Pancreas (tissue), 10 donors: ENCODE results near the gene CASTOR1. TPM values are rescaled to one million over a fixed set of nuclear protein-coding genes. Genes with fewer than 3 reads are reported as not detected.

Experiments
- ATAC-seq, 4 donors: fragments of 200-7000 bp; cut with Tn5 transposase; one replicate each; pipeline versions ENCODE4 v1.8.0 to v1.9.1; 2020; ENCODE audit warnings: mild to moderate bottlenecking in 4 of 4, moderate library complexity in 4 of 4
- DNase-seq, 6 donors: peaks; one replicate each; pipeline ENCODE4 v3.0.0-alpha.2; 2020
- FAIRE-seq: peaks from 2 replicates; lab custom pipeline; 2012; peaks lifted over from hg19 to GRCh38; lab: Jason Lieb, UNC
- H3K27ac ChIP-seq, 4 donors: fragments of 200-600 bp; sonication (generic); 1 replicate in 3 of 4; 2 replicates in 1 of 4; pipeline versions ENCODE4 v1.5.0 to v1.8.0; 2020
- H3K27me3 ChIP-seq, 4 donors: fragments of 200-600 bp; one replicate each; pipeline ENCODE4 v1.8.0; 2021
- H3K36me3 ChIP-seq, 3 donors: fragments of 200-600 bp; sonication (generic) in 1 of 3; one replicate each; pipeline versions ENCODE4 v1.5.0 to v1.8.0; 2020 to 2021
- H3K4me1 ChIP-seq, 3 donors: fragments of 200-600 bp; one replicate each; pipeline ENCODE4 v1.8.0; 2021
- H3K4me3 ChIP-seq, 4 donors: fragments of 200-600 bp; sonication (generic) in 2 of 4; one replicate each; pipeline versions ENCODE4 v1.5.0 to v1.8.0; 2020 to 2021
- H3K9me3 ChIP-seq, 4 donors: fragments of 200-600 bp; one replicate each; pipeline ENCODE4 v1.8.0; 2021
- CTCF ChIP-seq, 4 donors: fragments of 200-600 bp; sonication (generic) in 3 of 4; IDR thresholded peaks; one replicate each; pipeline versions ENCODE4 v1.5.0 to v1.8.0; 2021; ENCODE audit warnings: antibody characterized with exemption in 4 of 4
- WGBS, 2 donors: extraction: QIAGEN DNeasy Blood & Tissue Kit; methylation state at CpG; one replicate each; pipeline ENCODE4 v1.1.7; 2013; 5-methylcytosine and 5-hydroxymethylcytosine counted together
- intact Hi-C, 3 donors: fragments of 100-400 bp; cut with DNase I; formaldehyde crosslinking; loops; one replicate each; pipeline versions ENCODE4 v1.11.1 to v1.14.2; 2022
- polyA plus RNA-seq, 2 donors: library from polyadenylated mRNA; stranded (reverse); fragments of 200-250 nt; gene quantifications; one replicate each; pipeline ENCODE4 v1.2.3, GENCODE V29; 2013
- total RNA-seq, 6 donors: library from RNA; stranded (reverse); fragmentation: NEBNext Ultra II Directional in 4 of 6; extraction: Animal tissue kit (Norgen Biotek cat#: 25700) in 4 of 6; gene quantifications; one replicate each; pipeline versions ENCODE4 v1.2.1 to v1.2.4, GENCODE V29; 2021 to 2023
- donor health status: healthy with polysubstance abuse.
- donor health status: DM: no; HTN: no; CAD: no; lungs with moderate emphysema.
- donor health status: DM: no; HTN: no; CAD: no.
- donor health status: control.
- donor health status: control.
- donor health status: Bipolar disorder and iron deficiency.
- donor health status: DM: yes; HTN: yes; CAD: no.
- donor health status: DM: no; HTN: no; CAD: no.
- donor health status: DM: no; HTN: no; CAD: no.
- donor health status: DM: yes; HTN: yes; CAD: no.

The CASTOR1 gene
- total and polyA plus RNA-seq, 8 donors: 1.8 to 8.3 (median 4.2) TPM

- DNase-seq (peak in 2 of 6 donors; percentile 35 to 75), FAIRE-seq (no peak), ATAC-seq (peak in 3 of 4 donors; percentile 27 to 59 (median 59))
- intact Hi-C loops: no loop called here
- no peaks in the 10 kb centered on the region for H3K9me3 ChIP-seq
- H3K4me1 ChIP-seq: no peaks in the 10 kb centered on the region
- no peaks in the 10 kb centered on the region for H3K27me3 ChIP-seq
- H3K27ac ChIP-seq: peak overlapping the region in 1 of 4 donors; percentile 46
- WGBS, 2 donors: 77 to 83% methylated on average over 16 of the region's 16 CpGs
- H3K36me3 ChIP-seq: no peaks in the 10 kb centered on the region
- no peak for TF ChIP-seq CTCF (IDR thresholded peaks at IDR 0.05)
- H3K4me3 ChIP-seq: no peak overlapping the region
These were observed 18.5 kb downstream of the CASTOR1 start for GRCh38 chr22:30270832-30271231.

GRCh38 chr22:30268331-30268730, 21.0 kb downstream of the CASTOR1 start:
- Histone ChIP-seq H3K27ac (no peak overlapping the region), H3K27me3 (no peaks in the 10 kb centered on the region), H3K9me3 (no peaks in the 10 kb centered on the region), H3K4me1 (no peaks in the 10 kb centered on the region), H3K4me3 (no peak overlapping the region), H3K36me3 (no peaks in the 10 kb centered on the region)
- 83 to 84% methylated on average over 7 to 8 of the region's 8 CpGs for WGBS, 2 donors
- intact Hi-C loops: no loop called here
- DNase-seq: peak in 1 of 6 donors; percentile 33
- FAIRE-seq: no peak
- TF ChIP-seq CTCF (IDR thresholded peaks at IDR 0.05): no peak
- no peak for ATAC-seq

GRCh38 chr22:30267382-30268302, 21.7 kb downstream of the CASTOR1 start:
- no peaks in the 10 kb centered on the region for H3K9me3 ChIP-seq
- no peaks in the 10 kb centered on the region for H3K4me1 ChIP-seq
- DNase-seq (peak in 1 of 6 donors; percentile 59), ATAC-seq (no peak), FAIRE-seq (no peak)
- intact Hi-C loops: no loop called here
- 79 to 88% methylated on average over 14 of the region's 14 CpGs for WGBS, 2 donors
- peak overlapping the region in 2 of 4 donors; percentile 62 to 68 for H3K27ac ChIP-seq
- no peak for TF ChIP-seq CTCF (IDR thresholded peaks at IDR 0.05)
- no peak overlapping the region for H3K4me3 ChIP-seq
- no peaks in the 10 kb centered on the region for H3K27me3 ChIP-seq
- no peaks in the 10 kb centered on the region for H3K36me3 ChIP-seq

- peak within 1 kb of the TSS in 2 of 4 donors; percentile 62 to 68 for H3K27ac ChIP-seq
- DNase-seq (peak in 2 of 6 donors; percentile 56 to 74), ATAC-seq (peak in 3 of 4 donors; percentile 8 to 35 (median 26)), FAIRE-seq (no peak)
- intact Hi-C loops: no loop called here
- no peaks in the 10 kb centered on the region for H3K36me3 ChIP-seq
- H3K4me1 ChIP-seq: no peaks in the 10 kb centered on the region
- no peaks in the 10 kb centered on the region for H3K27me3 ChIP-seq
- no peaks in the 10 kb centered on the region for H3K9me3 ChIP-seq
- WGBS, 2 donors: 74 to 84% methylated on average over 35 of the region's 35 CpGs
- peak within 1 kb of the TSS in 1 of 4 donors; percentile 32 for H3K4me3 ChIP-seq
- TF ChIP-seq CTCF (IDR thresholded peaks at IDR 0.05): no peak
These were observed 22.6 kb downstream of the CASTOR1 start, which contains the start of gene OSM for GRCh38 chr22:30266445-30267381. Gene OSM (minus strand): TSS chr22:30266851. CDS start chr22:30266799, 52 bp downstream.
